Jurkat, Clone E6-1 (cell line): Measurements from ENCODE around the gene ALG6.
A peak's percentile ranks its signal among the peaks of the same experiment; 100 is the strongest.
"Not testable (repeated sequence)": the region's sequence is repeated elsewhere in the genome, so short reads cannot be mapped to it uniquely, and the experiment has no call there.

ENCODE experiments used
- DNase-seq: peaks from one replicate; pipeline ENCODE4 v3.0.0-alpha.2; 2011; ENCODE audit warnings: low read depth, low spot score
- H3K4me3 ChIP-seq: 2 replicates; pipeline ENCODE4 v1.5.1; 2011; ENCODE audit warnings: mild to moderate bottlenecking, low read length, control low read depth, moderate library complexity

Gene ALG6

DNA sequence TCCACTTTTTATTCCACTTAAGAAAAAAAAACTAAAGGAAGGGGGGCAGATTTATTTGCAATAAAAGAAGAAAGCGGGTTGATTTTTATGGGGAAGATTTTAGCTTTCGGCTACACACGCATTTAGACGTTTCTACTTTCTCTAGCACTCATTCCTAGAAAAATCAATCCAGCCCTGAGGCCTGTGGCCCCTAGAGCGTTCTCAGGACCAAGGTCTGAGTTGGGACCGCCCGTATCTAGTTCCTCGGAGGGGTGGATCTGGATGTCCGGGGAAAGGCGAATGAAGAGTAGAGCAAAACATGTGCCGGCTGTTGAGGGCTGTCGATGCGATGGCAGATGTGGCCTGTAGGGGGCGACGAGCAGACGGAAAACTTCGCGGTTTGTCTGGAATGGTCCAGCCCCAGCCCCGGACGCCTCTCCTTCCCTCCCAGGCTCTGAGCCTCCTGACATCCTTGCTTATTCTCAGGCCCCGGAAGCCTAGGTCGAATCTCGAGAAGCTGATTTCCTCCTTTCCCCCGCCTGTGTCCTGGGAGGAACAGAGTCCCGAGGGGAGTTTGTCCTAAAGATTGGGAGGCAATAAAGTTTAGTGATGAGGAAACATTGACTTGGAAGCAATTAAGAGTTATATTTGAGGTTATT, 39.9 kb upstream of the ALG6 start:
- peak; percentile 39 for DNase-seq
- peak overlapping the region; percentile 40 for H3K4me3 ChIP-seq

DNA sequence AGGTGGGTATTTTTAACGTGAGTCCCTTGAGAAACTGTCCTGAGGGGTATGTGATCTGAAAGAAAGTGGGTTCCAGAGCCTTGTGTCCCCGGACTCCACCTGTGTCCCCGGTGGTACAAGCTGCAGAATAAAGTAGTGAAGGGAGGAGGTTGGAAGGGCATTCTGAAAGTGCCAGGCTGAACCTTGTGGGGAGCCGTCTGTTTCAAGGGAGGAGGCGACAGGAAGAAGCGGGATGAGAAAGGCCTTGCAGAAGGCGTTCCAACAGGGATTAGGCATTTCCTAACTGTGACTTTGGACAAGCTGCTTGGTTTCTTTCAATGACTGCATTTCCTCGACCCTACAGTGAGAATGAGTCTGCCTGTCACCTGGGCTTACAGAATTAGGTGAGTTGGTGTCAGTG, 39.3 kb upstream of the ALG6 start:
- no peak for DNase-seq
- no peak overlapping the region for H3K4me3 ChIP-seq

DNA sequence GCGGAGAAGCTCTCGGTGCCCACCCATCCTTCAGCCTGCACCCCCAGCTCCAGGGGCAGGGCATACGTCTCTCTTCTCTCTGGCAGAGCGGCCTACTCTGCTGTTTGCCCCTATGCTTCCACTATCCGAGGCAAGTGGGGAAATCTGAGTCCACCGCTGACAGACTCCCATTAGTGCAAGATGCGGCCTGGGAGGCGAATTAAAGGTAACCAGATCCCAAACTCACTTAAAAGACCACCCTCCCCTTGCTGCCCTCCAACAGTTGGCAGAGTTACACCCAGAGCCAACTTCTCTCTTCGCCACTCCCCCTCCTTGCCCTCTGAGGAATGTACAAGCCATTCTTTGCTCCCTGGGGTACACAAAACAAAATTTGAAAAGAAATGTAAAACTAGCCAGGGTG, 38.6 kb upstream of the ALG6 start:
- no peak for DNase-seq
- H3K4me3 ChIP-seq, result no peak overlapping the region

- no peak overlapping the region for H3K4me3 ChIP-seq
- no peak for DNase-seq
Observed at GRCh38 chr1:63329621-63330330, 37.7 kb upstream of the ALG6 start.

DNA sequence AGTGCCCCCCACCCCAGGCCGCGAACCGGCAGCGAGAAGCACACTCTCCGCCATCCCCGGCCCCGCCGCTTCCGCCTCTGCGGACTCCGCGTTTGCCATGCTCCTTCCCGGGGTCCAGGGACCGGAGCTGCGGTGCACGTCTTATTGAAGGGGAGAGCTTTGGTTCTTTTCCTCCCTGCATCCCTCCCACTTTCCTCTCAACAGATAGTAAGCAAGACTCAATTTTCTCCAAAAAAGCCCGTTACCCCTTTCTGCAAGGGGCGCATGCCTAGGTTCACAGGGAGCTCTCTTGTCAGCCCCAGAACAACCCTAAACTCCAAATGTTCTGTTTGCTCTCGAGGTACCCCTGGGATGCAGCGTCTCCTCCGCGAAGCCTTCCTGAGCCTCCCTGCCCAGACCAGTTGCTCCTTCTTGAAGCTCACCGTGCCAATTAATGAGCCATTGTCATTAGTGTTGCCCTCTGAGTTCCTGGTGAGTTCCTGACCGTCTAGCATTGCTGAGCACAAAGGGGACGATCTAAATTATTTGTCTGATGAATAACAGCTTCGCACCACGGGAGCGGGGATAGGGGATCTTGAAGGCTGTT, 37.0 kb upstream of the ALG6 start:
- H3K4me3 ChIP-seq, result no peak overlapping the region
- DNase-seq, result no peak

GRCh38 chr1:63342402-63342801, 25.0 kb upstream of the ALG6 start:
- no peak for DNase-seq
- no peak overlapping the region for H3K4me3 ChIP-seq

- DNase-seq, result no peak
- H3K4me3 ChIP-seq, result no peak overlapping the region
Observed at GRCh38 chr1:63343922-63344321, 23.5 kb upstream of the ALG6 start.

- no peak overlapping the region for H3K4me3 ChIP-seq
- DNase-seq, result no peak
Observed at GRCh38 chr1:63350320-63350719, 17.1 kb upstream of the ALG6 start.

DNA sequence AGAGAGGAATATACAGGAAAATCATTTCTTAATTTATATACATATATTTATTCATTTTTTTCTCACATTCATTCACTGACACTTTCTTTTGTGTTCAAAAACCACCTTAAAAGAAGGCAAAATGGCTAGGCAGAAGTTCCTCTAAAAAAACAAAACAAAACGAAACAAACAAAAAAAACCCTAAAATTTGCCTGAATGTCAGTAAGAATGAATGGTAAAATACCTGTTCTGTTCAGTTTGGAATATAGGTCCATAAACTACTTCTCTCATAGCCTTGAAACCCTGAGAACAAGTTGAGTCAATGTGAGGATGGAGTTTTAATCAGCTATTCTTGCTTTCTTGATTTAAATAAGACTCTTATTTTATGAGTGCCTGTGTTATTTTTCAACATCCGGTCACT, 14.7 kb upstream of the ALG6 start:
- DNase-seq, result no peak
- no peak overlapping the region for H3K4me3 ChIP-seq

GRCh38 chr1:63356234-63356633, 11.2 kb upstream of the ALG6 start:
- DNase-seq, result not testable (repeated sequence)

DNA sequence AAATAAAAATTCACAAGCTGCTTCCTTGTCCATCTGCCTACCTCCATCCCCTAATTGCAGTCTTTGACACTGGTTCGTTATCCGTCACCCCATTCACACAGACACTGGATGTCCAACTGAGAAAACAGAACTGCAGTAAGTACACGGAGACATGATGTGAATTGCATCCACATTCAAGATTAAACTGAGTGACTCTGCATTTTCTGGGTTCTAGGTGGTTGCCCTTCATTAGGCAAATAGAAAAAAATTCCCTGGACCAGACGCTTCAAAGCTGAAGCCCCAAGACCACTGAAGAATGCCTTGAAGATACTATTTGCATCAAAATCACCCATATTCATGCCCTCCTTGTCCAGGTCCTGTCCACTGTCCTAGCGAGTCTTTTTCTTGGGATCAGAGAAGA, 7.9 kb upstream of the ALG6 start:
- no peak for DNase-seq
- H3K4me3 ChIP-seq, result no peak overlapping the region

More at GRCh38 chr1:63356234-63356633, 11.2 kb upstream of the ALG6 start:
- not testable (repeated sequence) for H3K4me3 ChIP-seq

- no peak overlapping the region for H3K4me3 ChIP-seq
- DNase-seq, result no peak
Observed at GRCh38 chr1:63362073-63362472, 5.4 kb upstream of the ALG6 start.

DNA sequence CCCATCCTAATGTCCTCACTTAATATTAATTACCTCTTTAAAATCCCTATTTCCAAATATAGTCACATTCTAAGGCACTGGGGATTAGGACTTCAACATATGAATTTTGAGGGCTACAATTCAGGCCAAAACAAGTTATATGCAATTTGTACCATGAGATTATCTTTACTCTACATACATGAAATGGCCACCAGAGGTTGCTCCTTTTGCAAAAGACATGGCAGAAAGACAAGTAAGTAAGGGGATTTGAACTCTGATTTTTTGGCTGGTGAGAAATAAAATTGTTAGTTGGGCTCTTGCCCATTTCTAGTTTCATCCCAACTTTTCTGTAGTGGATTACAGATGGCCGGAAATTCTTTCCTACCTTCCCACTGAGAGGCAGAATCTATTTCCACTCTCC, 4.8 kb upstream of the ALG6 start:
- no peak for DNase-seq
- no peak overlapping the region for H3K4me3 ChIP-seq

DNA sequence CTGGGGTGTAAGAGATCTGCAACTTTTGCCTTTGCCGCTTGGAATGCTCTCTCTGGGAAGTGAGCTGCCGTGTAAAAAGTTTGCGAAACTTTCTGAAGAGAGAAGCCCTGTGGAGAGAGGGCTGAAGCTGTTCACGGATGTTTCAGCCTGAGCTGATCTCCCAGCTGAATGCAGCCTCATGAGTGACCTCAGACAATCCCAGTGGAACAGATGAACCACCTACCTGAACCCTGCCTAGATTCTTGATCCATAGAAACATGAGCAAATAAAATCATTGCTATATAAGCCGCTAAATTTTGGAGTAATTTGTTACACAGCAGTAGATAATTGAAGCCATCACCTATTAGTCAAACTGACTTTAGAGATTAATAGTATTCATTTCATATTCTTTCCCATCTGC, 4.4 kb upstream of the ALG6 start:
- H3K4me3 ChIP-seq, result no peak overlapping the region
- no peak for DNase-seq

DNA sequence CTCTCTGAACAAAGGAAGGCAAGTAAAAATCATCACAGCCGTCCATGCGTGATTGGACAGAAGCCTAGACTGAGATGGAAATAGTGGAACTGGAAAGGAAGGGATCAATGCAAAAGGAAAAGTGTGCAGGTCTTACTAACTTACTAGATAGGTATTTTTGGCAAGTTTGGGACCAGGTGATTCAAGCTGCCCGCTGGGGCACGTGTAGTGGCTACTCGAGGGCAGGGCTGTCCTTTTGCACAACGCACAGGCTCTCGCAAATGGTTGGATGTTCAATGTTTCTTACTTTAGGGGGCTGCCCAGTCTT, 566 bp upstream of the ALG6 start:
- peak overlapping the region; percentile 95 for H3K4me3 ChIP-seq
- no peak for DNase-seq

GRCh38 chr1:63368131-63368530, 704 bp downstream of the ALG6 start:
- DNase-seq, result peak; percentile 10
- H3K4me3 ChIP-seq, result peak overlapping the region; percentile 95

- DNase-seq, result no peak
- no peak overlapping the region for H3K4me3 ChIP-seq
Observed at GRCh38 chr1:63379583-63379982, 12.2 kb downstream of the ALG6 start.

DNA sequence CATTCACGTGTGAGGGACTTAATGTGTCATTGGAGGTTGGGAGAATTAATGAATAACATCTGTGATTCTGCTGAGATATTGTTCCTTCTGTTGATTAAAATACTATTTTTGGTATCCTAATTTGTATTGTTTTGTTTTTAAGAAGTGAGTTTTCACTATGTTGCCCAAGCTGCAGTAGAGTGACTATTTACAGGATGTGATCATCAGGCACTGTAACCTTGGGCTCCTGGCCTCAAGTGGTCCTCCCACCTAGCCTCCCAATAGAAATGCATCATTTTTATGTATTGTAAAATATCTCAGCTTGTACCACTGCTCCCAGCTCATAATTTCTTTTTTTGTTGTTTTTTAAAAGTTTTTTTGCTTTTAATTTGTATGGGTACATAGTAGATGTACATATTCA, 14.3 kb downstream of the ALG6 start:
- no peak for DNase-seq

GRCh38 chr1:63401945-63402344, 34.5 kb downstream of the ALG6 start:
- no peak for DNase-seq

More for the DNA sequence above, 14.3 kb downstream of the ALG6 start:
- no peak overlapping the region for H3K4me3 ChIP-seq

DNA sequence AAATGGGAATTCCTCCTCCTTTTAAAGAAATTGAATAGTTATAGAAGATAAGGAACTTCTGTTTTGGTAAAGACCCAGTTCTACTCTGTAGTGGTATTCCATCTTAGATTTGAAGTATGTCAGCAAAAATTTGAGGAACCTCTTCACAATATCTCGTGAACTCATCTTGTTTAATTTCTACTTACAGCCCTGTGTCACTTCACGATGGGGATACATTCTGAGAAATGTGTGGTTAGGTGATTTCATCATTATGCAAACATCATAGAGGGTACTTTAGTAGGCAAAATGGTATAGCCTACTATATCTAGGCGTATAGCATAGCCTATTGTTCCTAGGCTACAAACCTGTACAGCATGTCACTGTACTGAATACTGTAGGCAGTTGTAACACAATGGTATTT, 36.0 kb downstream of the ALG6 start:
- H3K4me3 ChIP-seq, result no peak overlapping the region
- no peak for DNase-seq

More at GRCh38 chr1:63401945-63402344, 34.5 kb downstream of the ALG6 start:
- H3K4me3 ChIP-seq, result no peak overlapping the region

DNA sequence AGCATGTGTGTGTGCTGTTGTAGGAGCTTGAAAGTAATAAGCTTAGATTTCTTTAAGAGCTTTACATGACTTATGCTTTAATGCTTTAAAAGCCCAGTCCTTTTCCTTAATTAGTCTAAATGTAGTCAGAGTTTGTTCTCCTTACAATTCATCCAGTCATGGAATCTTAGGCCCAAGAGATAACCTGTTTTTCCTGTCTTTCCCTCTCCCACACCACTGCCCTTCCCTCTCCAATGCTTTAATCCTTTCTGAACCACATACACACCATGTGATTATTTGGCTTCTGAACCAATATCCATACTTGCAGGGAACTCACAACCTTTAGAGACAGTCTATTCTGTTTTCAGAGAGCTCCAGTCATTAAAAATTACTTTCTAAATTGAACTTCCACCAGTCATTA, 37.6 kb downstream of the ALG6 start:
- no peak for DNase-seq
- H3K4me3 ChIP-seq, result no peak overlapping the region
